Hematopoietic multipotent progenitor cell treated with erythropoietin and hydrocortisone succinate and interleukin-3 and kit ligand, for 17 days (in vitro differentiated cells): Measurements from ENCODE around the gene PNMA1.

ENCODE experiments used
- DNase-seq: peaks from one replicate; pipeline ENCODE4 v3.0.0-alpha.2; 2015; ENCODE audit warnings: low spot score

Gene PNMA1

GRCh38 chr14:73713803-73714655, at the start of gene PNMA1:
Gene PNMA1 (minus strand): TSS chr14:73714384. CDS start chr14:73713639, 745 bp downstream.
- DNase-seq, result peak; percentile 88

GRCh38 chr14:73763396-73763795, 49.2 kb upstream of the PNMA1 start:
- DNase-seq, result no peak

GRCh38 chr14:73762375-73762822, 48.2 kb upstream of the PNMA1 start:
- DNase-seq, result peak; percentile 55

- no peak for DNase-seq
Observed at GRCh38 chr14:73761618-73762355, 47.6 kb upstream of the PNMA1 start.

GRCh38 chr14:73760598-73761586, 46.7 kb upstream of the PNMA1 start:
- DNase-seq, result no peak

GRCh38 chr14:73759714-73760597, 45.8 kb upstream of the PNMA1 start:
- DNase-seq, result peak; percentile 92

GRCh38 chr14:73759183-73759713, 45.1 kb upstream of the PNMA1 start:
- peak; percentile 63 for DNase-seq

GRCh38 chr14:73758392-73759182, 44.4 kb upstream of the PNMA1 start:
- peak; percentile 85 for DNase-seq

GRCh38 chr14:73757876-73758391, 43.8 kb upstream of the PNMA1 start:
- no peak for DNase-seq

GRCh38 chr14:73757381-73757780, 43.2 kb upstream of the PNMA1 start:
- no peak for DNase-seq

- peak; percentile 67 for DNase-seq
Observed at GRCh38 chr14:73755434-73756014, 41.3 kb upstream of the PNMA1 start.

- no peak for DNase-seq
Observed at GRCh38 chr14:73754911-73755360, 40.8 kb upstream of the PNMA1 start.

- DNase-seq, result peak; percentile 66
Observed at GRCh38 chr14:73753887-73754795, 40.0 kb upstream of the PNMA1 start.

- DNase-seq, result peak; percentile 88
Observed at GRCh38 chr14:73753124-73753886, 39.1 kb upstream of the PNMA1 start.

GRCh38 chr14:73752297-73752992, 38.3 kb upstream of the PNMA1 start:
- DNase-seq, result peak; percentile 74

- no peak for DNase-seq
Observed at GRCh38 chr14:73751157-73751691, 37.0 kb upstream of the PNMA1 start.
